Keratinocyte (primary cell): ENCODE results near the gene NTN1.

Source experiments
- EZH2 ChIP-seq: IDR thresholded peaks from one replicate; pipeline ENCODE4 v1.6.1; 2012; ENCODE audit warnings: inconsistent platforms, mild to moderate bottlenecking, low read length, moderate library complexity
- TF ChIP-seq, protein P1 (sequence below), 3 experiments: IDR thresholded peaks in 1 of 3; conservative IDR thresholded peaks in 1 of 3; optimal IDR thresholded peaks in 1 of 3; 2 replicates in 2 of 3; 3 replicates in 1 of 3; pipeline versions ENCODE3 to v1.5.1; 2011; ENCODE audit warnings: low read length in 3 of 3, mild to moderate bottlenecking in 3 of 3, moderate library complexity in 2 of 3, control low read depth in 1 of 3, inconsistent platforms in 1 of 3; ENCODE audit not compliant: insufficient read depth in 2 of 3; ENCODE audit errors: extremely low read depth in 1 of 3

- TF ChIP-seq, protein P1, sequence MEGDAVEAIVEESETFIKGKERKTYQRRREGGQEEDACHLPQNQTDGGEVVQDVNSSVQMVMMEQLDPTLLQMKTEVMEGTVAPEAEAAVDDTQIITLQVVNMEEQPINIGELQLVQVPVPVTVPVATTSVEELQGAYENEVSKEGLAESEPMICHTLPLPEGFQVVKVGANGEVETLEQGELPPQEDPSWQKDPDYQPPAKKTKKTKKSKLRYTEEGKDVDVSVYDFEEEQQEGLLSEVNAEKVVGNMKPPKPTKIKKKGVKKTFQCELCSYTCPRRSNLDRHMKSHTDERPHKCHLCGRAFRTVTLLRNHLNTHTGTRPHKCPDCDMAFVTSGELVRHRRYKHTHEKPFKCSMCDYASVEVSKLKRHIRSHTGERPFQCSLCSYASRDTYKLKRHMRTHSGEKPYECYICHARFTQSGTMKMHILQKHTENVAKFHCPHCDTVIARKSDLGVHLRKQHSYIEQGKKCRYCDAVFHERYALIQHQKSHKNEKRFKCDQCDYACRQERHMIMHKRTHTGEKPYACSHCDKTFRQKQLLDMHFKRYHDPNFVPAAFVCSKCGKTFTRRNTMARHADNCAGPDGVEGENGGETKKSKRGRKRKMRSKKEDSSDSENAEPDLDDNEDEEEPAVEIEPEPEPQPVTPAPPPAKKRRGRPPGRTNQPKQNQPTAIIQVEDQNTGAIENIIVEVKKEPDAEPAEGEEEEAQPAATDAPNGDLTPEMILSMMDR (optimal IDR thresholded peaks at IDR 0.05 in 1 of 3, IDR thresholded peaks at IDR 0.05 in 1 of 3, conservative IDR thresholded peaks at IDR 0.05 in 1 of 3; ENCODE audit: extremely low read depth in 1 of 3, insufficient read depth in 2 of 3, low read length in 3 of 3) = no peak
- no peak for TF ChIP-seq EZH2
Observed at GRCh38 chr17:9036336-9036735, 15.0 kb downstream of the NTN1 start.
